BJ (cell line): ENCODE measurements around the gene CHRNA7. TPM values are rescaled to one million over a fixed set of nuclear protein-coding genes. Genes with fewer than 3 reads are reported as not detected.
A peak's percentile ranks its signal among the peaks of the same experiment; 100 is the strongest.

Source experiments
- CTCF ChIA-PET: fragments of 350-600 bp; formaldehyde crosslinking; extraction: SDS; loops from one replicate; lab custom pipeline; 2021; ENCODE audit warnings: antibody characterized with exemption, inconsistent platforms; lab: Yijun Ruan, JAX
- POLR2A ChIA-PET: fragments of 300-600 bp; sonication (Branson Sonifier 250); formaldehyde crosslinking; extraction: SDS; loops from one replicate; lab custom pipeline; 2021; ENCODE audit warnings: antibody characterized with exemption; lab: Charles Lee
- DNase-seq: peaks from one replicate; pipeline ENCODE4 v3.0.0-alpha.2; 2011; ENCODE audit warnings: low read depth
- H3K27me3 ChIP-seq: 2 replicates; pipeline ENCODE4 v1.6.0; 2011; ENCODE audit warnings: low read length; ENCODE audit not compliant: control insufficient read depth, insufficient read depth
- H3K36me3 ChIP-seq: 2 replicates; pipeline ENCODE4 v1.5.1; 2011; ENCODE audit warnings: low read length; ENCODE audit not compliant: control insufficient read depth, insufficient read depth
- H3K4me3 ChIP-seq: 2 replicates; pipeline ENCODE4 v1.5.1; 2011; ENCODE audit warnings: low read depth, mild to moderate bottlenecking, control low read depth, low read length
- polyA plus RNA-seq: library from polyadenylated mRNA; depleted of rRNA; stranded (reverse); fragments of >200 nt; gene quantifications from 2 replicates; pipeline ENCODE4 v1.2.3, GENCODE V29; 2011
- TF ChIP-seq, protein P1 (sequence below): IDR thresholded peaks from 2 replicates; pipeline ENCODE4 v1.5.1; 2011; ENCODE audit warnings: low read depth, mild to moderate bottlenecking, control low read depth, inconsistent platforms, low read length, moderate library complexity; ENCODE audit not compliant: insufficient read depth

Gene CHRNA7
- polyA plus RNA-seq, 1 experiment: 0.10 TPM

DNA sequence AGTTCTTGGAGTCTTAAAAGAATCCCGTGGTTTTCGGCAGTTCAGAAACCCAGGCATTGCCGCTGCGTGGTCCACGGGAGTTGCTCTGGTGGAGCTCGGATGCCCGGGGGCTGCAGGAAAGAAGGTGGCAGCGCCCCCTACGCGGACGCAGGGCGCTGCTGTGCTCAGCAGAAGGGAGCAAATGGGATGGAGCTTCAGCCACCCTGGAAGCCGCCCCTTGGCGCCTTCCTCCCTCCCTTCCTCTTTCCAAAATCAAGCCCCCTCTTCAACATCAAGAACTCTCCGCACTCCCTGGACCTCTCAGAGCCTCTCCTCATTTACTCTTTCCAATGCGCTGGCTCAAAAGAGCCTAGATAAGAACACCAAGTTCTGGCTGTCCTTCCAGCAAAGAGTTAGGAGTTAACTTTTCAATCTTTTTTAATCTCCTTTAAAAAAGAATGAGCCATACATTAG, 880 bp upstream of the CHRNA7 start:
- DNase-seq: no peak
- POLR2A ChIA-PET: no interaction called here
- CTCF ChIA-PET: no interaction called here
- Histone ChIP-seq H3K4me3 (no peak overlapping the region; the same call in 1 of the 2 replicates), H3K36me3 (no peaks in the 10 kb centered on the region), H3K27me3 (peaks cover 9% of the 10 kb centered on the region)
- TF ChIP-seq, protein P1, sequence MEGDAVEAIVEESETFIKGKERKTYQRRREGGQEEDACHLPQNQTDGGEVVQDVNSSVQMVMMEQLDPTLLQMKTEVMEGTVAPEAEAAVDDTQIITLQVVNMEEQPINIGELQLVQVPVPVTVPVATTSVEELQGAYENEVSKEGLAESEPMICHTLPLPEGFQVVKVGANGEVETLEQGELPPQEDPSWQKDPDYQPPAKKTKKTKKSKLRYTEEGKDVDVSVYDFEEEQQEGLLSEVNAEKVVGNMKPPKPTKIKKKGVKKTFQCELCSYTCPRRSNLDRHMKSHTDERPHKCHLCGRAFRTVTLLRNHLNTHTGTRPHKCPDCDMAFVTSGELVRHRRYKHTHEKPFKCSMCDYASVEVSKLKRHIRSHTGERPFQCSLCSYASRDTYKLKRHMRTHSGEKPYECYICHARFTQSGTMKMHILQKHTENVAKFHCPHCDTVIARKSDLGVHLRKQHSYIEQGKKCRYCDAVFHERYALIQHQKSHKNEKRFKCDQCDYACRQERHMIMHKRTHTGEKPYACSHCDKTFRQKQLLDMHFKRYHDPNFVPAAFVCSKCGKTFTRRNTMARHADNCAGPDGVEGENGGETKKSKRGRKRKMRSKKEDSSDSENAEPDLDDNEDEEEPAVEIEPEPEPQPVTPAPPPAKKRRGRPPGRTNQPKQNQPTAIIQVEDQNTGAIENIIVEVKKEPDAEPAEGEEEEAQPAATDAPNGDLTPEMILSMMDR: peak; percentile 30; the same call in 1 of the 2 replicates

- H3K27me3 ChIP-seq: peaks cover 9% of the 10 kb centered on the region
- TF ChIP-seq, protein P1: no peak
Measured at GRCh38 chr15:32030795-32031194, 480 bp downstream of the CHRNA7 start.

DNA sequence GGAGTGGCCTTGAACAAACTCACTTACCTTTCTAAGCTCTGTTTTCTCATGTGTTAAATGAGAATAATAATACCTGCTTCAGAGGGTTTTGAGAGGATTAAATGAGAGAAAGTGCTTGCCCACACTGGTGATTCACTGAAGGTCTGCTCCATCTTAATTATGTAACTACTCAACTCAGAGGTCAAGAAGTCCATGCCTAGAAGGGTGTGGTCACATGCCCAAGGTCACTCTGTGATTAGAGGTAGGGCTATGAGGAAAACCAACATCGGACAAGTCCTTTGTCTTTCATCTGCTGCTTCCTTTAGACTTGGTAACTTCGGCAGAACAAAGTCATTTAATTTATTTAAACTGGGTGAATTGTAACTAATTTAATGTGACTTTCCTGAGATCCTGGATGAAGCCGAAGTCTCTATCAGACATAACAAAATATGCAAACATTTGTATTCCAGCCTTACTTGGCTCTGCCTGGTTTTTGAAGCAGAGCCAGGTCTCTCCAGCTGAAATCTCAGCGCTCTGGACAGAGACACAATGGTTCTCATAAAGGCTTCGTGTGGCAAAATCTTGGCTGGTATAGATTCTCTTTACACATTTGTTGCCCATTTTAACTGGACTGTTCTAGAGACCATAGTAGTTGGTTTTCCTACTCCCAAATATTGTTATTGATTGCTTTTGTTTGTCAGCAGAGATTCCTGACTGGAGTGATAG, 3.0 kb downstream of the CHRNA7 start:
- H3K27me3 ChIP-seq: peaks cover 9% of the 10 kb centered on the region
- H3K36me3 ChIP-seq: no peaks in the 10 kb centered on the region
- POLR2A ChIA-PET: no interaction called here
- no peak overlapping the region for H3K4me3 ChIP-seq
- TF ChIP-seq, protein P1: no peak
- DNase-seq: no peak
- CTCF ChIA-PET: no interaction called here

More at GRCh38 chr15:32030795-32031194, 480 bp downstream of the CHRNA7 start:
- ChIA-PET CTCF (no interaction called here), POLR2A (no interaction called here)
- Histone ChIP-seq H3K36me3 (no peaks in the 10 kb centered on the region), H3K4me3 (no peak overlapping the region)
- no peak for DNase-seq

GRCh38 chr15:32034106-32034505, 3.8 kb downstream of the CHRNA7 start:
- DNase-seq: no peak
- ChIA-PET POLR2A (no interaction called here), CTCF (no interaction called here)
- TF ChIP-seq, protein P1: no peak
- H3K27me3 ChIP-seq: peaks cover 9% of the 10 kb centered on the region
- no peaks in the 10 kb centered on the region for H3K36me3 ChIP-seq
- H3K4me3 ChIP-seq: no peak overlapping the region

DNA sequence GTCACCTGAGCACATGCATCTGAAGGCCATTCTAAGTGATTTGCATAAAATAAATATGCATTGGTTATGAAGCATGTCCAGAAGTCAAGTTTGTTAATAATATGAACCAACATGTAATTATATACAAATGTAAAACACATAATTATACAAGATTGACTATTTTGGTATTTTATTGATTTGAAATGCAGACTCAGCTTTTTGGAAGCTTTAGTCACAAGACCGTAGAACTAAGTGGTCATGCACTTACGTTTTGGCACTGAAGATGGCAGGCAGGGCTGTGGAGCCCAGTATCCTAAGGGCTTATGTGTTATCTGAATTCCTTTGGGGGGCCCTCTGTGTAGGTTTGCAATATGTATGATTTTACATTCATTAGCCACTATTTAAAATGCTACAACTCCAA, 5.0 kb downstream of the CHRNA7 start:
- ChIA-PET POLR2A (no interaction called here), CTCF (no interaction called here)
- DNase-seq: no peak
- no peaks in the 10 kb centered on the region for H3K36me3 ChIP-seq
- H3K4me3 ChIP-seq: no peak overlapping the region
- TF ChIP-seq, protein P1: no peak
- 0 out of 2 replicates have a peak, but pooled peaks cover 4% of the 10 kb centered on the region for H3K27me3 ChIP-seq
